Peyer's patch (tissue), 4 donors: ENCODE measurements around the gene TASOR2. TPM values are rescaled to one million over a fixed set of nuclear protein-coding genes. Genes with fewer than 3 reads are reported as not detected.

ENCODE experiments used
- DNase-seq, 3 donors: peaks; one replicate each; pipeline ENCODE4 v3.0.0-alpha.2; 2017 to 2019
- H3K27ac ChIP-seq, 4 donors: fragments of 200-600 bp; sonication (generic); one replicate each; pipeline ENCODE4 v1.5.1; 2016 to 2019
- H3K27me3 ChIP-seq, 2 donors: fragments of 200-600 bp; sonication (generic); one replicate each; pipeline ENCODE4 v1.5.1; 2019
- H3K36me3 ChIP-seq, 3 donors: fragments of 200-600 bp; sonication (generic); one replicate each; pipeline ENCODE4 v1.5.1; 2016 to 2019
- H3K4me1 ChIP-seq, 4 donors: fragments of 200-600 bp; sonication (generic); one replicate each; pipeline ENCODE4 v1.5.1; 2016 to 2019
- H3K4me3 ChIP-seq, 4 donors: fragments of 200-600 bp; sonication (generic); 1 replicate in 3 of 4; 2 replicates in 1 of 4; pipeline ENCODE4 v1.5.1; 2016 to 2019; ENCODE audit warnings: mild to moderate bottlenecking in 1 of 4
- H3K9me3 ChIP-seq, 4 donors: fragments of 200-600 bp; sonication (generic); one replicate each; pipeline ENCODE4 v1.5.1; 2016 to 2019; ENCODE audit warnings: mild to moderate bottlenecking in 1 of 4
- POLR2A ChIP-seq, 2 donors: fragments of 450-650 bp; IDR thresholded peaks; one replicate each; pipeline ENCODE4 v1.5.1; 2017; ENCODE audit warnings: antibody characterized with exemption in 2 of 2, mild to moderate bottlenecking in 2 of 2, moderate library complexity in 2 of 2
- total RNA-seq, 4 donors: library from RNA; depleted of rRNA; stranded (reverse); fragments of >200 nt; gene quantifications; one replicate each; pipeline ENCODE4 v1.1.0, GENCODE V29; 2016
- TF ChIP-seq, protein P1 (sequence below), 6 experiments: fragments of 450-650 bp in 4 of 6; fragments of 200-600 bp in 2 of 6; sonication (generic) in 1 of 6; IDR thresholded peaks; one replicate each; pipeline ENCODE4 v1.5.1; 2017 to 2019; ENCODE audit warnings: antibody characterized with exemption in 6 of 6, mild to moderate bottlenecking in 3 of 6, moderate library complexity in 1 of 6

TASOR2 gene
- total RNA-seq, 4 donors from 2014 or later, result 52.8 to 160 (median 80.7) TPM

DNA sequence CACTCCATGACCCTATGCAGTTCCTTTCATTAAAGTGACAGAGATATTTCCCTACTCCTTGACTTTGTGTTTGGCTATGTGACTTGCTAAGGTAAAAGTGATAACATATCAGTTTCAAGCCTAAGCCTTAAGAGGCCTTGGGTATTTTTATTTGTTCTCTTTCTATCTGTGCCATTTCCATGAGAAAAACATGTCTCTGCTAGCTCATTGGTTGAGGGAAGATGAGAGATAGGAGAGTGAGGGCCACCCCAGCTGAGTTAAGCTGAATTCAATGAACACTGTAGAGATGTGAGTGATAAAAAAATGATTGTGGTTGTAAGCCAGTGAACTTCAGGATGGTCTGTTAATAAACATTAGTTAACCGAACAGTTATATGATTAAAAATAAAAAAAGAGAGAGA lies 13.4 kb downstream of the TASOR2 start:
- H3K36me3 ChIP-seq, result no peaks in the 10 kb centered on the region
- H3K27me3 ChIP-seq, result no peaks in the 10 kb centered on the region
- H3K4me1 ChIP-seq, result peaks cover 0 to 23% (median 3%) of the 10 kb centered on the region in 4 donors
- TF ChIP-seq, protein P1, sequence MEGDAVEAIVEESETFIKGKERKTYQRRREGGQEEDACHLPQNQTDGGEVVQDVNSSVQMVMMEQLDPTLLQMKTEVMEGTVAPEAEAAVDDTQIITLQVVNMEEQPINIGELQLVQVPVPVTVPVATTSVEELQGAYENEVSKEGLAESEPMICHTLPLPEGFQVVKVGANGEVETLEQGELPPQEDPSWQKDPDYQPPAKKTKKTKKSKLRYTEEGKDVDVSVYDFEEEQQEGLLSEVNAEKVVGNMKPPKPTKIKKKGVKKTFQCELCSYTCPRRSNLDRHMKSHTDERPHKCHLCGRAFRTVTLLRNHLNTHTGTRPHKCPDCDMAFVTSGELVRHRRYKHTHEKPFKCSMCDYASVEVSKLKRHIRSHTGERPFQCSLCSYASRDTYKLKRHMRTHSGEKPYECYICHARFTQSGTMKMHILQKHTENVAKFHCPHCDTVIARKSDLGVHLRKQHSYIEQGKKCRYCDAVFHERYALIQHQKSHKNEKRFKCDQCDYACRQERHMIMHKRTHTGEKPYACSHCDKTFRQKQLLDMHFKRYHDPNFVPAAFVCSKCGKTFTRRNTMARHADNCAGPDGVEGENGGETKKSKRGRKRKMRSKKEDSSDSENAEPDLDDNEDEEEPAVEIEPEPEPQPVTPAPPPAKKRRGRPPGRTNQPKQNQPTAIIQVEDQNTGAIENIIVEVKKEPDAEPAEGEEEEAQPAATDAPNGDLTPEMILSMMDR (IDR thresholded peaks at IDR 0.05), result no peak
- TF ChIP-seq POLR2A (IDR thresholded peaks at IDR 0.05), result no peak
- no peak for DNase-seq
- H3K4me3 ChIP-seq, result no peak overlapping the region
- no peak overlapping the region for H3K27ac ChIP-seq
- no peaks in the 10 kb centered on the region for H3K9me3 ChIP-seq

DNA sequence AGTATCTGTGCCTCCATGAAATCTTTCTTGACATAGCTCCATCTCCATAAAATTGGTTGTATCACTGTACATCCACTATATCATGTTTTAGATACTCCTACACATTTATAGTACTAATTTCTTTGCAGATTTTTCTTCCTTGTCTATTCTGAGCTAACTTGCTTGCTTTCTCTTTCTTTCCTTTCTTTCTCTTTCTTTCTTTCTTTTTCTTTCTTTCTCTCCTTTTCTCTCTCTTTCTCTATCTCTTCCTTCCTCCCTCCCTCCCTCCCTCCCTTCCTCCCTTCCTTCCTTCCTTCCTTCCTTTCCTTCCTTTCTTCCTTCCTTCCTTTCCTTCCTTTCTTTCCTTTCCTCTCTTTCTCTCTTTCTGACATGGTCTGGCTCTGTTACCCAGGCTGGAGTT lies 23.7 kb downstream of the TASOR2 start:
- Histone ChIP-seq H3K27me3 (no peaks in the 10 kb centered on the region), H3K4me1 (no peaks in the 10 kb centered on the region), H3K36me3 (no peaks in the 10 kb centered on the region), H3K4me3 (no peak overlapping the region), H3K27ac (no peak overlapping the region), H3K9me3 (no peaks in the 10 kb centered on the region)
- no peak for DNase-seq
- TF ChIP-seq, protein P1 (IDR thresholded peaks at IDR 0.05), result no peak
- TF ChIP-seq POLR2A (IDR thresholded peaks at IDR 0.05), result no peak

DNA sequence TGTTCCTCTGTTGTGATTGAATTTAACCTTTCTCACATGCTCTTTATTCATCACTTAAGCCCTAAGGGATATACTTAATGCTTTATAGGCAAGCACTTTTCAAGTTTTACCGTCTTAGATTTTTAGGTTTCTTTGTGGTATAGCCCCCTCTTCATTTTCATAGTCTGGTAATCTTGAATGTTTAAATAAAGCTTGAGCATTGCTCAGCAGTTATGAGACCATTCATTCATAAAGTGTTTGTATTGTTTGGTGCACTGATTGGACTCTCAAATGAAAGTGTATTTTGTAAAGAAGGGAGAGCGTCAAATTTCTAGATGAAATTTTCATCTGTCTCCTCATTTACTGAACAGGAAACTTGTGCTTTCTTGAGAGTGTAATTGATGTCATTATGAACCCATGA lies 25.2 kb downstream of the TASOR2 start:
- no peaks in the 10 kb centered on the region for H3K36me3 ChIP-seq
- H3K4me3 ChIP-seq, result no peak overlapping the region
- H3K27me3 ChIP-seq, result no peaks in the 10 kb centered on the region
- H3K27ac ChIP-seq, result no peak overlapping the region
- no peak for DNase-seq
- H3K4me1 ChIP-seq, result no peaks in the 10 kb centered on the region
- TF ChIP-seq POLR2A (IDR thresholded peaks at IDR 0.05), result no peak
- TF ChIP-seq, protein P1 (IDR thresholded peaks at IDR 0.05), result no peak
- no peaks in the 10 kb centered on the region for H3K9me3 ChIP-seq

DNA sequence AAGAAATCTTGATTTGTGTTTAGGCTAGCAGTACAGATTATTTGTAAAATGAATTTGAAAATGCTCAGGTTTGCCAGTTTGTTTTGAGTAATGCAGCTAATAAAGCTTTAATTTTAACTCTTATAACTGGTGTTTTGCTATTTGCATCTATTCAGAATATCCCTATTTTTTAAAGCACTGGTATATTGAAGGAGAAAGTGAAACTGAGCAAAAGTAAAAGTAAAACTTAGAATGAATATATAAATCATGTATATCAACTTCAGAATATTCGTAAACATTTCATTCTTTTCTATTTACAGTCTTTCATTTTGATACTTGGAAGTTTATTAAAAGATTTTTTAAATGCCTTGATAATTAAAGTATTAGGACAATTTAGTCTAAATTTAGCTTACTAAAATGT lies 26.2 kb downstream of the TASOR2 start:
- H3K36me3 ChIP-seq, result no peaks in the 10 kb centered on the region
- no peak for DNase-seq
- TF ChIP-seq POLR2A (IDR thresholded peaks at IDR 0.05), result no peak
- TF ChIP-seq, protein P1 (IDR thresholded peaks at IDR 0.05), result no peak
- no peaks in the 10 kb centered on the region for H3K9me3 ChIP-seq
- no peaks in the 10 kb centered on the region for H3K27me3 ChIP-seq
- peak overlapping the region in 2 of 4 donors; percentile 23 to 24 for H3K4me3 ChIP-seq
- H3K27ac ChIP-seq, result no peak overlapping the region
- H3K4me1 ChIP-seq, result no peaks in the 10 kb centered on the region

DNA sequence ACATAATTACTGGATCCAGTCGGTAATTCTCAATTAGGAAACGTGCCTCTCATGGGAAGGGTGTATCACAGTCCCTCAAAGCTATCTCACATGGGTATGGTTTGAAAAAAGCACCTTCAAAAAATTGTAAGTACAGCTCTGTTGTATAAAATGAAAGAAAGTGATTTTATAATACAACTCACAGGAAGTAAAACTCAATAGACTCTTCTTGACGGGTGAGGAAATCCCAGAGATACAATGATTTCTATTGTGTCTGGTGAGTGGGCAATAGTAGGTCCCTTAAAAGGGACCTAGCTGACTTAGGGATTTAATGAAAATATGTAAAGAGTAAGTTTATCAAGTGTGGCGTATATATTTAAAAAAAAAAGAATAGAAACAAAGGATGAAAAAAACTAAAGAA lies 27.0 kb downstream of the TASOR2 start:
- Histone ChIP-seq H3K27ac (no peak overlapping the region), H3K4me1 (no peaks in the 10 kb centered on the region), H3K27me3 (no peaks in the 10 kb centered on the region), H3K4me3 (peak overlapping the region in 2 of 4 donors; percentile 23 to 24), H3K9me3 (no peaks in the 10 kb centered on the region), H3K36me3 (no peaks in the 10 kb centered on the region)
- TF ChIP-seq, protein P1 (IDR thresholded peaks at IDR 0.05), result no peak
- TF ChIP-seq POLR2A (IDR thresholded peaks at IDR 0.05), result no peak
- no peak for DNase-seq

DNA sequence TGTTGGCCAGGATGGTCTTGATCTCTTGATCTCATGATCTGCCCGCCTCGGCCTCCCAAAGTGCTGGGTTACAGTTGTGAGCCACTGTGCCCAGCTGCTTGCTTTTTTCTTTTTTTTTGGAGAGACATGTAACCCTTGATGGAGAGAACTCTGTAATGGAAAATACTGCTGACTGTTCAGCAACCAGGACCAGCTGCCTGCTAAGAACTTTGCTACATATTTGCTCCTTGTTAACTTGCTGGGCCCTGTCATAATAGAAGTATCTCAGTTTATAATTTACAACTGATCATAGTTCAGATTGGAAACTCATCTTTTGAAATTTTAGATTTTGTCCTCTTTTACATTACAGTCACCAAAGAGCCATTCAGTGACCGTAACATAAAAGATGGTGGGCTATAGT lies 34.9 kb downstream of the TASOR2 start:
- Histone ChIP-seq H3K36me3 (peaks cover 0 to 23% (median 0%) of the 10 kb centered on the region in 3 donors), H3K27ac (no peak overlapping the region), H3K27me3 (no peaks in the 10 kb centered on the region), H3K4me1 (no peaks in the 10 kb centered on the region), H3K4me3 (no peak overlapping the region), H3K9me3 (no peaks in the 10 kb centered on the region)
- TF ChIP-seq, protein P1 (IDR thresholded peaks at IDR 0.05), result no peak
- TF ChIP-seq POLR2A (IDR thresholded peaks at IDR 0.05), result no peak
- no peak for DNase-seq
